Hematopoietic multipotent progenitor cell (in vitro differentiated cells): ENCODE measurements around the gene DEPDC5. TPM values are rescaled to one million over a fixed set of nuclear protein-coding genes. Genes with fewer than 3 reads are reported as not detected.
A peak's percentile ranks its signal among the peaks of the same experiment; 100 is the strongest.
"Not testable (repeated sequence)": the region's sequence is repeated elsewhere in the genome, so short reads cannot be mapped to it uniquely, and the experiment has no call there.

Source experiments
- DNase-seq, 3 donors: peaks; one replicate each; pipeline ENCODE4 v3.0.0-alpha.2; 2011 to 2015; ENCODE audit warnings: low read depth in 2 of 3, low spot score in 2 of 3
- total RNA-seq: library from RNA; depleted of rRNA; stranded (reverse); fragments of >200 nt; gene quantifications from one replicate; pipeline ENCODE4 v1.2.3, GENCODE V29; 2012

The DEPDC5 gene
- total RNA-seq, 1 donor = 19.7 TPM

DNA sequence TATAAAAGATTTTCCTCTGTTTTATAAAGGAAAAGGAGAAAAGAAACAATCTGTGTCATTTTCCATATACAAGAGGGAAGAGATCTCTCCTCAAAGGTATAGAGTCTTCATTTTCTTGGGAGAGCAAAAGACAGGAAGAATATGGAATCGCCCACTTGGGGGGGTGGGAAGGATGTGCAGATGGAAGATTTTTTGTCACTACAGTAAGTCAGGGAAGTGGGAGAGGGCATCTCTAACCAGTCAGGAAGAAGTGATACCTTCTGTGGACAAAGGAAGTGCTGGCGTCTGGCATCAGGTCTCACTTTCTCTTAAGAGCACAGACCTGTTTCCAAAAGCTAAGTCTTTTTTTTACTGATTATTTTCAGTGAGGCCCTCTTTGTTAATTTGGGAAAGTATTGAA lies 5.3 kb upstream of the DEPDC5 start:
- no peak for DNase-seq

DNA sequence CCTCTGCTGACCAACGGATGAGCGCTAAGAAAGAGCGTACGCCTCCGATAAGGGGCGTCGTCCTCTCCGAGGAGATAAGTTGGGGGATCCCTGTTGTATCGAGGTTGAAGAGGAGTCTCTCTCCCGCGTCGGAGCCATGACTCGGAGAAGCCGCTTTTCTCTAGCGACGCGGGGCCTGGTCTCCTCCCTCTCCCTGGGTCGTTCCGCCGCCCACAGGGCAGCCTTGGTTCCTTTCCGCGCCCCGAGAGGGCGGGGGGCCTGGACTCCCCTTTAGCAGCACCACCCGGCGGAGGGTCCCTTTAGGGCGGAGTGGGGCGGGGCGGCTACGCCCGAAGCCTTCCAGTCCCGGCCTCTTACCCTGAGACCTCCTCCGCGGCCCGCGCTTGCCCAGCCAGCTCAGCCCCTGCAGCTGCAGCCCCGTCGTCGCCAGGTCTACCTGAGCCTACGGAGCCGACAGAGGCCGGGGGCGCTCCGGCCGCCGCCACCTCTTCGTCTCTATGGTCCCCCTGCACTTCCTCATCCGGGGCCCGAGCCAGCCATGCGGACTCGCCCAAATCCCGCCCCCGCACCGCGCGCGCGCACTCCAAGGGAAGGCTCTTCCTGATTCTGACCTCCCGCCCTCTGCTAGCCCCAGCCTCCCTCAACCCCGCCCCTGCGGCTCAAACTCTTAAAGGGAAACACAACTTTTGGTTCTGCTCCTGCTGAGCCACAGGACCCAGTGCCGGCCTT lies 4.0 kb upstream of the DEPDC5 start, which contains the start of gene PRR14L:
Gene PRR14L, minus strand, starts transcription at position 497 of the 729 bp plus-strand sequence. CDS start 11,272 bp downstream, outside the sequence.
- DNase-seq = peak; percentile 90 to 98 (median 96)

- DNase-seq = no peak
Measured at GRCh38 chr22:31750365-31751284, 3.2 kb upstream of the DEPDC5 start.

DNA sequence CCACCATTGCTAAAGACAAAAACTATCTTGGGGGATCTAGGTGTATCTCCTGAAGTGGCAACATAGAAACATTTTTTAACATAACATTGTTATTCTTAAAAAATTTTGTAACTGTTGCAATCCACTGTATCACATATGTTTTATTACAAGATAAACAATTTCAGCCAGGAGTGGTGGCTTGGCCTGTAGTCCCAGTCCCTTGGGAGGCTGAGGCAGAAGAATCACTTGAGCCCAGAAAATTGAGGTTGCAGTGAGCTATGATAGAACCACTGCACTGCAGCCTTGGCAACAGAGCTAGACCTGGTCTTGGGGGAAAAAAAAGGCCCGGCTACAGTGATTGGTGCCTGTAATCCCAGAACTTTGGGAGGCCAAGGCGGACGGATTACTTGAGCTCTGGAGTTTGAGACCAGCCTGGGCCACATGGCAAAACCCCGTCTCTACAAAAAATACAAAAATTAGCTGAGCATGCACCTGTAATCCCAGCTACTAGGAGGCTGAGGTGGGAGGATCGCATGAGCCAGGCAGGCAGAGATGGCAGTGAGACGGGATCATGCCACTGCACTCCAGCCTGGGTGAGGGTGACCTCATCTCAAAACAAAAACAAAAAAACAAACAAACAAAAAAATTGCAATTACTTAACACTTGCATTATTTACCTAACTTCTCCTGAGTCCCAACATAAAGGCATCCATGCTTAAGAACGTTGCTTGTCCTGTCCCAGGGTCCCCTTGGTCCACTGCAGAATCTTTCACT lies 1.5 kb upstream of the DEPDC5 start:
- no peak for DNase-seq

GRCh38 chr22:31753005-31753633 lies 700 bp upstream of the DEPDC5 start:
- peak in 1 of 3 donors; percentile 14 for DNase-seq

DNA sequence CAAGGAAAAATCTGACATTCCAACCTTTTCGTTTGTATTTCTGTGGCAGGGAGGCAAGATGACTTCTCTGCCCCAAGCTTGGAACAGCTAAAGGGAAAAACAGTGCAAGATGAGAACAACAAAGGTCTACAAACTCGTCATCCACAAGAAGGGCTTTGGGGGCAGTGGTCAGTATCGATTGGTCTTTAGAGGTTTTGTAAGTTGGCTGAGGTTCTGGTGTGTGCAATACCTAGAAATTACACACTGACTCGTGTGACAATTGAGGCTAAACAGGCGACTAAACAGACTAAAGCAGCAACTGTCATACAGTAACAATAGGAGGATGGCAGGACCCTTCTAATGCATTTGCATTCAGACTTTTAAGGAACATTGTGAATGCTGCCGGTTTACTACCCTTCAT lies 994 bp downstream of the DEPDC5 start:
- no peak for DNase-seq

GRCh38 chr22:31757265-31757664 lies 3.4 kb downstream of the DEPDC5 start:
- DNase-seq = no peak

DNA sequence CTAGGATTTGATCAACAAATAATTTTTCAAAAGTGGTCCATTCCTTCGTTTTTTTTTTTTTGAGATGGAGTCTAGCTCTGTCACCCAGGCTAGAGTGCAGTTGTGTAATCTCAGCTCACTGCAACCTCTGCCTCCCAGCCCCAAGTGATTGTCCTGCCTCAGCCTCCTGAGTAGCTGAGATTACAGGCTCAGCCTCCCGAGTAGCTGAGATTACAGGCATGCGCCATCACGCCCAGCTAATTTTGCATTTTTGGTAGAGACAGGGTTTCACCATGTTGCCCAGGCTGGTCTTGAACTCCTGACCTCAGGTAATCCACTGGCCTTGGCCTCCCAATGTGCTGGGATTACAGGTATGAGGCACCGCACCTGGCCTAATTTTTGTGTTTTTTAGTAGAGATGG lies 5.0 kb downstream of the DEPDC5 start:
- not testable (repeated sequence) for DNase-seq

DNA sequence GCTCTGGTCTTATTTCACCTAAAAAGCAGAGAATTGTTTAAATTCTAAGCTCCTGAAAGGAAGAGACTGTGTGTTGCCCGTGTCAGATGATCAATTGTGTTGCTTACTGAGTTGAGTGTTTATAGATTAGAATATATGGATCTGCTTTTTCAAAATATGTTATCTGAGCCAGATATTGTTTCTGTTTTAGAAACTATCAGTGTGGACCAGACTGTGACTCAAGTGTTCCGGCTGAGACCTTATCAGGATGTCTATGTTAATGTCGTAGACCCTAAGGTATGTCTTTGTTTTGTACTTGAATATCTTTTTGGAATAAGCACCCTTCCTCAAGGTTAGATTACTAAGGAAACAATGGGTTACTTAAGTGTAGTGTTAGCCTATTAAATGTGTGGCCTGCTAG lies 11.0 kb downstream of the DEPDC5 start:
- DNase-seq = no peak

DNA sequence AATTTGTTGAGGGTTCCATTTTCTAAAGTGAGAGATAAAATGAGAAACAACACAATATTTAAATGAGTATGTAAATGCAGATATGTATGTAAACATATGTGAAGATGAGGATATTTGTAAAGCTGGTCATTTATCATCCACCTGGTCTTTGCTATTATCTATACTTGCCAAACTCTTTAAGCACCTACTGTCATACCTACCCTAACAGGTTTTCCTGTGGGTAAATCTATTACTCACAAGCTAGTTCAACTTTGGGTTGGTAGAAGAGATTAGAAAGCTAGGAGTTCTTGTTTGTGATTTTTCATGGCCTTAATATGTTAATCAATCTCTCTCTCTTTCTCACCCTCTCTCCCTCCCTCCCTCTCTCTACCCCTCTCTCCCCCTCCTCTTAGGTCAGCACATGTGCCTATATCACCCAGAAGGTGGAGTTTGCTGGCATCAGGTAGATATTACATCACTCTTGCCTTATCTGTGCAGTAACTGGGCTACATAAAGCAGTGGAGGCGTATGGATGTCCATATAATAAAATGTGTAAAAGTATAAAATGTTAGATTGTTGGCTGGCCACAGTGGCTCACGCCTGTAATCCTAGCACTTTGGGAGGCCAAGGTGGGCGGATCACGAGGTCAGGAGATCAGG lies 14.7 kb downstream of the DEPDC5 start:
- DNase-seq = no peak

- DNase-seq = no peak
Measured at GRCh38 chr22:31773416-31773815, 19.6 kb downstream of the DEPDC5 start.

GRCh38 chr22:31776231-31776630 lies 22.4 kb downstream of the DEPDC5 start:
- DNase-seq = no peak

- DNase-seq = no peak
Measured at GRCh38 chr22:31789803-31790202, 36.0 kb downstream of the DEPDC5 start.

- no peak for DNase-seq
Measured at GRCh38 chr22:31790240-31790639, 36.4 kb downstream of the DEPDC5 start.

DNA sequence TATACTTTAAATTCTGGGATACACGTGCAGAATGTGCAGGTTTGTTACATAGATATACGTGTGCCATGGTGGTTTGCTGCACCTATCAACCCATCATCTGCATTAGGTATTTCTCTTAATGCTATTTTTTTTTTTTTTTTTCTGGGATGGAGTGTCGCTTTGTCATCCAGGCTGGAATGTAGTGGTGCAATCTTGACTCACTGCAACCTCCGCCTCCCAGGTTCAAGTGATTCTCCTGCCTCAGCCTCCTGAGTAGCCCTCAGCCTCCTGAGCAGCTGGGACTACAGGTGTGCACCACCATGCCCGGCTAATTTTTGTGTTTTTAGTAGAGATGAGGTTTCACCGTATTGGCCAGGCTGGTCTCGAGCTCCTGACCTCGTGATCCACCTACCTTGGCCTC lies 45.5 kb downstream of the DEPDC5 start:
- DNase-seq = not testable (repeated sequence)

DNA sequence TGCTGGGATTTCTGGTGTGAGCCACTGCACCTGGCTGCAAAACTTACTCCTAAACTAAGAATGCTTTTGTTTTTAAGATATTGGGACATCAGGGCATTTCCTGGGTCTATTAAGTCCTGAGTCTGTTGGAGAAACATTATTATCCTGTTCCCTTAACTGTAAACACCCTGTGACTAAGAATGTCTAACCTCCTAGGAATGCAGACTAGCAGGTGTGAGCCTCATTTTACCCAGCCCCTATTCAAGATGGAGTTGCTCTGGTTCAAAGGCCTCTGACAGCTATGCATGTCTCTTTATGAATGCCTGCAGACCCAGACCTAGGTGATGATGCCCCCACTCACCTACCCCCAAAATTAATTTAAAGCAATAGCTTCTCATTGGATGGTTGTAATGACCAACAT lies 46.2 kb downstream of the DEPDC5 start:
- no peak for DNase-seq

DNA sequence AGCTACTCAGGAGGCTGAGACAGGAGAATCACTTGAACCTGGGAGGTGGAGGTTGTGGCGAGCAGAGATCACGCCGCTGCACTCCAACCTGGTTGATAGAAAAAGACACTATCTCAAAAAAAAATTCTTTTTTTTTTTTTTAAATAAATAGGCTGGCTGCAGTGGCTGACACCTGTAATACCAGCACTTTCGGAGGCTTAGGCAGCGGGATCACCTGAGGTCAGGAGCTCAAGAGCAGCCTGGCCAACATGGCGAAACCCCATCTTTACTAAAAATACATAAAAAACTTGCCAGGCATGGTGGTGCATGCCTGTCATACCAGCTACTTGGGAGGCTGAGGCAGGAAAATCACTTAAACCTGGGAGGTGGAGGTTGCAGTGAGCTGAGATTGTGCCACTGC lies 47.0 kb downstream of the DEPDC5 start:
- not testable (repeated sequence) for DNase-seq

GRCh38 chr22:31802575-31802974 lies 48.8 kb downstream of the DEPDC5 start:
- DNase-seq = no peak

DNA sequence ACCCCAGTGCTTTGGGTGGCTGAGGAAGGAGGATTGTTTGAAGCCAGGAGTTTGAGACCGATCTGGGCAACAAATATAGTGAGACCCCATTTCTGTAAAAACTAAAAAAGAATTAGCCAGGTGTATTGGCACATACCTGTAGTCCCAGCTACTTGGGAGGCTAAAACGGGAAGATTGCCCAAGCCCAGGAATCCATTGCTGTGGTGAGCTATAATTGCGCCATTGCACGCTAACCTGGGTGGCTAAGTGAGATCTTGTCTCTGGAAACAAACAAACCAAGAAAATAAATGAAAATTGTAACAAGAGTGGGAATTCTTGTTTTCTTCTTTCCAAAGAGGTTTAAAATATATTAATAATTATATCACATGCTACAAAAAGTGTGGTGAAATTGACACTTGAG lies 52.9 kb downstream of the DEPDC5 start:
- no peak for DNase-seq

DNA sequence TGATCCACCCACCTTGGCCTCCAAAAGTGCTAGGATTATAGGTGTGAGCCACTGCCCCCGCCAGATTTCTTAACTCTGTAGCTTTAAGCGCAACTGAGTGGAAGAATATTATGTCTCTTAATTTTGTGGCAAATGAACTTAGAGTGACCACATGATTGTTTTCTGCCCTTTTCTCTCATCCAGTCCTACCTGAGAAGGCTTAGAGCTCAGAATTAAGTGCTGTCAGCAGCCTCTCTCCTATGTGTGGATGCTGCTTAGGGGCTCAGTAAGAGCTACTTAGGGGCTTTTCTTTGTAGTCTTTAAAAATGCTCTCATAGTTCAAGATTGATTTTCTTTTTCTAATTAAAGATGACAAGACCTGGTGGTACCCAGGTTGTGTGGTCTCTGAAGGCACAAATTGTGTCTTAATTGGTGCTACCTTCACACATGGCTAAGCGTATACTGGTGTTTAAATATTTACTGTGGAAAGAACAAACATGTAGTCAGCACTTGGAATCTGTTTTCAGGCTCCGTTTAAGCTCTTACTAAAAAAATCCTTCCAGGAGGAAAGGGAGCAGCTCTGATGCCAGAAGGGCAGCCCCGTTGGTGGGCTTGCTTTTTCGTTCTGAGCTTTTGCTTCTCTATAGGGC lies 59.3 kb downstream of the DEPDC5 start:
- DNase-seq = no peak
